ENCODE data around the gene HS3ST6.
"Not testable (repeated sequence)": the region's sequence is repeated elsewhere in the genome, so short reads cannot be mapped to it uniquely, and the experiment has no call there.

The HS3ST6 gene

DNA sequence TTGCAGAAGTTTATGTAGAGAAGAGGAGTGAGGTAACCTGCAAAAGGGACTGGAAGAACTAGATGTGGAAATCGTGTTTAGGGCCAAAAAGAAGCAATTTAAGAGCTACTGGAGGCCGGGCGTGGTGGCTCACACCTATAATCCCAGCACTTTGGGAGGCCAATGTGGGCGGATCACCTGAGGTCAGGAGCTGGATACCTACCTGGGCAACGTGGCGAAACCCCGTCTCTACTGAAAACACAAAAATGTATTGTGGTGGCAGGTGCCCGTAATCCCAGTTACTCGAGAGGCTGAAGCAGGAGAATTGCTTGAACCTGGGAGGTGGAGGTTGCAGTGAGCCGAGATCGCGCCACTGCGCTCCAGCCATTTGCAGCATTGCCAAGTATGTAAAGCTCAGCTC is 42.1 kb downstream of the HS3ST6 start:
- DNase-seq, result not testable (repeated sequence)

GRCh38 chr16:1874854-1875253 is 43.4 kb downstream of the HS3ST6 start:
- DNase-seq, result no peak

- peak; percentile 78 to 91 (median 86) for DNase-seq
These were observed 46.1 kb downstream of the HS3ST6 start, which contains the start of gene MEIOB for GRCh38 chr16:1871974-1872635. MEIOB (minus strand) TSS chr16:1872164; CDS start chr16:1868175, 3,989 bp downstream.

- peak in 1 of 3 experiments; percentile 11 for DNase-seq
These were observed 47.7 kb downstream of the HS3ST6 start for GRCh38 chr16:1870365-1871082.

DNA sequence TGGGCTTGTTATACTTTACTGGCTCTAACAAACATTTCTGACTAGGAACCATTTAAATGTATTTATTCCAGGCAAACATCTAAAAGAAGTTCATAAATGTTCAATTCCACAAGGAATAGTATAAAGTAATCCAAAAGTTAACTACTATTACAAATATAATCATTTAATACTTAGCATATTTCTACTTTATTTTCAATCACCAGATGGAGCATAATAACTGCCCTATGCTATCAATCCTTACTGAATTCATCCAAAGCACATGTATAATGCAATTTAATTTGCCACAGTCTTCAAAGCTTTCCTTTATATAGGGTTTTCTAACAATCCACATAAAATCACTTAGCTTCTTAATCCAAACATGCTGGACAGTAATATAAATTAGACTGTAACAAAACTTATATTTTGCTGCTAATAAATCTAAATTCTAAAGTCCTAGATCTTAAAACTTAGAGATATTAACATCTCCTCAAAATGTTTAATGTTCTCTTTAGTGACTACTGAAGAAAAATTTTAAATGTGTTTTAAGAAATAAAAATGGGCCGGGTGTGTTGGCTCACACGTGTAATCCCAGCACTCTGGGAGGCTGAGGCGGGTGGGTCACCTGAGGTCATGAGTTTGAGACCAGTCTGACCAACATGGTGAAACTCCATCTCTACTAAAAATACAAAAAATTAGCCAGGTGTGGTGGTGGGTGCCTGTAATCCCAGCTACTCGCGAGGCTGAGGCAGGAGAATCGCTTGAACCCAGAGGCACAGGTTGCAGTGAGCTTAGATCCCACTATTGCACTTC is 52.1 kb downstream of the HS3ST6 start:
- DNase-seq, result peak in 1 of 3 experiments; percentile 7

DNA sequence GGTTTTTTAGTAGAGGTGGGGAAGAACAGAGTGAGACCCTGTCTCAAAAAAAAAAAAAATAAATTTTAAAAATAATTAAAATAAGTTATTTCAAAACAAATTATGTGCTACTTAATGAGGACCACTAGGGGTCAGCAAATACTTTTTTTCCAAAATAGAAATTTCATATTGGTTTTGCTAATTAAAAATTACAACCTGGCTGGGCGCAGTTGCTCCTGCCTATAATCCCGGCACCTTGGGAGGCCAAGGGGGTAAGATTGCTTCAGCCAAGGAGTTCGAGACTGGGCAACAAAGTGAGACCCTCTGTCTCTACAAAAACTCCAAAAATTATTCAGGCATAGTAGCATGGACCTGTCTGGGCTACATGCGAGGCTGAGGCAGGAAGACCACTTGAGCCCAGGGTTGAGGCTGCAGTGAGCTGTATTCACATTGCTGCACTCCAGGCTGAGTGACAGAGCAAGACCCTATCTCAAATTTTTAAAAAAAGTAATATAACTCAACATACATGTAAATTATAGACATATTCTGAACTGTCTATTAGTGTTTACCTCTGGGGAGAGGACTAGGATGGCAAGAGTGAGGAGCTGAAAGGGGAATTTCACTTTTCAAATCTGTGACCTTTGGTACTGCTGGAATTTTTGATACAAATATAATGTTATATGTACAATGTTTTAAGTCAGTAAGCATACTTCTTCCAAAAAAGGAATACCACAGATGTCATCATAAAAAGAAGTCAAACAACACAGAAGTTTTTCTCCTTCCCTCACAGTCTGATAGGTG is 54.3 kb downstream of the HS3ST6 start:
- peak; percentile 29 to 69 (median 64) for DNase-seq

DNA sequence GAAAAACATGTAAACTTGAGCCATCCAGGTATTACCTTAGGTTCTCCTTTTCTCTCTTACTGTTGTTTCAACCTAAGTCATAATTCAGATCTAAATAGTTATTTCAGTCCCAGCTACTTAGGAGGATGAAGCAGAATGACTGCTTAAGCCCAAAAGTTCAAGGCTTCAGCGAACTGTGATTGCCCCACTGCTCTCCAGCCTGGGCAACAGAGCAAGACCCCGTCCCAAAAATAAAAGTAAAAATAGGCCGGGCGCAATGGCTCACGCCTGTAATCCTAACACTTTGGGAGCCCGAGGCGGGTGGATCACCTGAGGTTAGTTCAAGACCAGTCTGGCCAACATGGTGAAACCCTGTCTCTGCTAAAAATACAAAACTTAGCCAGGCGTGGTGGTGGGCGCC is 55.8 kb downstream of the HS3ST6 start:
- DNase-seq, result no peak

DNA sequence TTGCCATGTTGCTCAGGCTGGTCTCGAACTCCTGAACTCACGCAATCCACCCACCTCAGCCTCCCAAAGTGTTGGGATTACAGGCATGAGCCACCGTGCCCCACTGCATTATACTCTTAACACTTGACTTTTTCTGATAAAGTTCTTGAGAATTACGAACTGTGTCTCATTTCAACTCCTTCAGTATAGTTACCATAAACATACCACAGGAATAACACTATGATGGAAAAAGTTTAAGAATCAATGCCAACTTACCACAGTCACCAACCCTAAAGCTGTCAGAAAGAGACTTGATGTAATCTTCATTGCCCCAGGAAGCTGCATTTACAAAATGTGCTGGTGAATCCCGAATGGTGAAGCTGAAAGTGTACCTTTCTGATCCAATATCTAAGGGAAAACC is 56.5 kb downstream of the HS3ST6 start:
- DNase-seq, result no peak

Data from NCI-H1417 (cell line).